Tibial nerve (tissue), 4 donors: Measurements from ENCODE around the gene SPATS2L. TPM values are rescaled to one million over a fixed set of nuclear protein-coding genes. Genes with fewer than 3 reads are reported as not detected.

Experiments
- DNase-seq, 2 donors: peaks; one replicate each; pipeline ENCODE4 v3.0.0-alpha.2; 2019; ENCODE audit warnings: low spot score in 2 of 2
- H3K27ac ChIP-seq, 4 donors: fragments of 200-600 bp; sonication (generic) in 3 of 4; one replicate each; pipeline ENCODE4 v1.5.1; 2017 to 2019; ENCODE audit warnings: mild to moderate bottlenecking in 1 of 4
- H3K27me3 ChIP-seq, 2 donors: fragments of 200-600 bp; sonication (generic) in 1 of 2; one replicate each; pipeline versions ENCODE4 v1.5.1 to v1.6.0; 2017 to 2019
- H3K36me3 ChIP-seq, 3 donors: fragments of 200-600 bp; sonication (generic); one replicate each; pipeline ENCODE4 v1.5.1; 2018 to 2019
- H3K4me1 ChIP-seq, 4 donors: fragments of 200-600 bp; sonication (generic) in 3 of 4; one replicate each; pipeline ENCODE4 v1.5.1; 2017 to 2019
- H3K4me3 ChIP-seq, 4 donors: fragments of 200-600 bp; sonication (generic) in 3 of 4; one replicate each; pipeline ENCODE4 v1.5.1; 2017 to 2019; ENCODE audit warnings: mild to moderate bottlenecking in 1 of 4, moderate library complexity in 1 of 4
- H3K9me3 ChIP-seq, 4 donors: fragments of 200-600 bp; sonication (generic) in 3 of 4; one replicate each; pipeline ENCODE4 v1.5.1; 2017 to 2019
- CTCF ChIP-seq, 5 experiments: fragments of 200-600 bp in 3 of 5; fragments of 450-650 bp in 2 of 5; sonication (generic) in 3 of 5; IDR thresholded peaks; one replicate each; pipeline ENCODE4 v1.5.1; 2016 to 2019; ENCODE audit warnings: antibody characterized with exemption in 5 of 5, mild to moderate bottlenecking in 3 of 5, moderate library complexity in 2 of 5
- EP300 ChIP-seq, 2 donors: sonication (generic); formaldehyde crosslinking; IDR thresholded peaks; one replicate each; pipeline ENCODE4 v1.6.1; 2017; ENCODE audit warnings: antibody characterized with exemption in 2 of 2, mild to moderate bottlenecking in 1 of 2
- POLR2A ChIP-seq, 2 donors: fragments of 450-650 bp; IDR thresholded peaks; one replicate each; pipeline ENCODE4 v1.6.1; 2017; ENCODE audit warnings: antibody characterized with exemption in 2 of 2, mild to moderate bottlenecking in 2 of 2, moderate library complexity in 2 of 2
- WGBS, 2 donors: methylation state at CpG; one replicate each; pipeline ENCODE4 v1.1.5; 2018; 5-methylcytosine and 5-hydroxymethylcytosine counted together
- total RNA-seq, 4 donors: library from RNA; depleted of rRNA; stranded (reverse); fragments of >200 nt; gene quantifications; one replicate each; pipeline ENCODE4 v1.1.0, GENCODE V29; 2016

The SPATS2L gene
- total RNA-seq, 4 donors from 2014 or later, result 50.9 to 74.1 (median 57.2) TPM

- Histone ChIP-seq H3K27ac (no peak overlapping the region), H3K36me3 (no peaks in the 10 kb centered on the region), H3K9me3 (no peaks in the 10 kb centered on the region), H3K4me1 (peaks cover 0 to 28% (median 2%) of the 10 kb centered on the region in 4 donors), H3K4me3 (no peak overlapping the region), H3K27me3 (no peaks in the 10 kb centered on the region)
- WGBS, 2 donors, result 76 to 83% methylated on average over 9 of the region's 9 CpGs
- DNase-seq, result no peak
- no peak for TF ChIP-seq CTCF (IDR thresholded peaks at IDR 0.05)
- no peak for TF ChIP-seq EP300 (IDR thresholded peaks at IDR 0.05)
- TF ChIP-seq POLR2A (IDR thresholded peaks at IDR 0.05), result no peak
These were observed 3.4 kb upstream of the SPATS2L start for GRCh38 chr2:200302940-200303727.

GRCh38 chr2:200305797-200306195 is 697 bp upstream of the SPATS2L start:
- H3K27ac ChIP-seq, result peak overlapping the region; percentile 89 to 95 (median 92)

GRCh38 chr2:200306931-200307723 is 634 bp downstream of the SPATS2L start:
- Histone ChIP-seq H3K27ac (peak overlapping the region; percentile 89 to 95 (median 92)), H3K4me1 (peaks cover 0 to 52% (median 14%) of the 10 kb centered on the region in 4 donors), H3K27me3 (no peaks in the 10 kb centered on the region), H3K4me3 (peak overlapping the region; percentile 67 to 83 (median 72)), H3K36me3 (no peaks in the 10 kb centered on the region), H3K9me3 (no peaks in the 10 kb centered on the region)
- WGBS, 2 donors, result 0% methylated on average over 52 to 53 of the region's 120 CpGs
- peak in 1 of 2 donors; percentile 36 for TF ChIP-seq EP300 (IDR thresholded peaks at IDR 0.05)
- peak in 1 of 5 experiments; percentile 7 for TF ChIP-seq CTCF (IDR thresholded peaks at IDR 0.05)
- TF ChIP-seq POLR2A (IDR thresholded peaks at IDR 0.05), result no peak
- peak; percentile 19 to 26 for DNase-seq

More at GRCh38 chr2:200305797-200306195, 697 bp upstream of the SPATS2L start:
- H3K9me3 ChIP-seq, result no peaks in the 10 kb centered on the region
- TF ChIP-seq CTCF (IDR thresholded peaks at IDR 0.05) (peak in 1 of 5 experiments; percentile 18), POLR2A (IDR thresholded peaks at IDR 0.05) (no peak), EP300 (IDR thresholded peaks at IDR 0.05) (no peak)
- H3K36me3 ChIP-seq, result no peaks in the 10 kb centered on the region
- WGBS, 2 donors, result 0 to 2% methylated on average over 14 of the region's 14 CpGs
- H3K4me3 ChIP-seq, result peak overlapping the region; percentile 68 to 83 (median 74)
- peaks cover 0 to 47% (median 13%) of the 10 kb centered on the region in 4 donors for H3K4me1 ChIP-seq
- no peaks in the 10 kb centered on the region for H3K27me3 ChIP-seq
- DNase-seq, result no peak

GRCh38 chr2:200307724-200308545 is 1.4 kb downstream of the SPATS2L start:
- Histone ChIP-seq H3K4me1 (peaks cover 0 to 57% (median 14%) of the 10 kb centered on the region in 4 donors), H3K27me3 (no peaks in the 10 kb centered on the region), H3K4me3 (peak overlapping the region; percentile 67 to 83 (median 72)), H3K27ac (peak overlapping the region; percentile 89 to 95 (median 92)), H3K36me3 (no peaks in the 10 kb centered on the region), H3K9me3 (no peaks in the 10 kb centered on the region)
- DNase-seq, result no peak
- TF ChIP-seq CTCF (IDR thresholded peaks at IDR 0.05) (no peak), EP300 (IDR thresholded peaks at IDR 0.05) (no peak), POLR2A (IDR thresholded peaks at IDR 0.05) (no peak)
- WGBS, 2 donors, result 2 to 4% methylated on average over 20 of the region's 20 CpGs
